ENCODE measurements around the gene NEGR1. TPM values are rescaled to one million over a fixed set of nuclear protein-coding genes. Genes with fewer than 3 reads are reported as not detected.

NEGR1 gene
- total RNA-seq, 1 experiment from 2014 or later, result 0.05 TPM

- Histone ChIP-seq H3K79me2 (ENCODE audit: insufficient read depth, low read length) (no peaks in the 10 kb centered on the region), H3K4me1 (ENCODE audit: control insufficient read depth in 1 of 2, insufficient read depth in 2 of 2, low read length in 2 of 2) (no peaks in the 10 kb centered on the region), H3K4me3 (replicated peaks in 1 of 2; ENCODE audit: low read depth in 1 of 2, low read length in 2 of 2) (no peak overlapping the region), H3K4me2 (ENCODE audit: low read length) (no peak overlapping the region), H3K27ac (ENCODE audit: low read depth, low read length) (no peak overlapping the region), H3K27me3 (ENCODE audit: insufficient read depth, low read length) (no peaks in the 10 kb centered on the region), H4K20me1 (ENCODE audit: insufficient read depth) (no peaks in the 10 kb centered on the region), H3K36me3 (ENCODE audit: control insufficient read depth in 1 of 2, insufficient read depth in 2 of 2, low read length in 2 of 2) (no peaks in the 10 kb centered on the region), H3K9me2 (ENCODE audit: insufficient read depth) (no peaks in the 10 kb centered on the region), H3K9me3 (ENCODE audit: control insufficient read depth in 1 of 2, insufficient read depth in 1 of 2, low read depth in 1 of 2, low read length in 2 of 2) (peaks cover 0 to 16% of the 10 kb centered on the region in 2 experiments; a peak in 1 of 4 replicates), H2AFZ (ENCODE audit: low read depth, low read length, poor library complexity, severe bottlenecking) (no peak overlapping the region), H3K9ac (ENCODE audit: low read length) (no peak overlapping the region)
- ChIA-PET POLR2A (no interaction called here), RAD21 (ENCODE audit: low non-redundant PET in 1 of 2, low total read pairs in 2 of 2, uncharacterized antibody in 2 of 2, unreplicated experiment in 2 of 2) (no interaction called here), CTCF (no interaction called here)
- intact Hi-C loops (cut with micrococcal nuclease), result no loop called here
- DNase-seq (ENCODE audit: low read depth, low spot score), result no peak
- TF ChIP-seq JUND (IDR thresholded peaks at IDR 0.05) (no peak), EZH2 (IDR thresholded peaks at IDR 0.05) (no peak), SRF (IDR thresholded peaks at IDR 0.05; ENCODE audit: low read depth) (no peak), CEBPB (IDR thresholded peaks at IDR 0.05; ENCODE audit: low read depth) (no peak), EZH2phosphoT487 (IDR thresholded peaks at IDR 0.05; ENCODE audit: borderline replicate concordance) (no peak), SP1 (IDR thresholded peaks at IDR 0.05; ENCODE audit: low read depth) (no peak), YY1 (IDR thresholded peaks at IDR 0.05; ENCODE audit: extremely low read depth, insufficient replicate concordance, low read depth, low read length) (no peak)
- TF ChIP-seq, protein P1, sequence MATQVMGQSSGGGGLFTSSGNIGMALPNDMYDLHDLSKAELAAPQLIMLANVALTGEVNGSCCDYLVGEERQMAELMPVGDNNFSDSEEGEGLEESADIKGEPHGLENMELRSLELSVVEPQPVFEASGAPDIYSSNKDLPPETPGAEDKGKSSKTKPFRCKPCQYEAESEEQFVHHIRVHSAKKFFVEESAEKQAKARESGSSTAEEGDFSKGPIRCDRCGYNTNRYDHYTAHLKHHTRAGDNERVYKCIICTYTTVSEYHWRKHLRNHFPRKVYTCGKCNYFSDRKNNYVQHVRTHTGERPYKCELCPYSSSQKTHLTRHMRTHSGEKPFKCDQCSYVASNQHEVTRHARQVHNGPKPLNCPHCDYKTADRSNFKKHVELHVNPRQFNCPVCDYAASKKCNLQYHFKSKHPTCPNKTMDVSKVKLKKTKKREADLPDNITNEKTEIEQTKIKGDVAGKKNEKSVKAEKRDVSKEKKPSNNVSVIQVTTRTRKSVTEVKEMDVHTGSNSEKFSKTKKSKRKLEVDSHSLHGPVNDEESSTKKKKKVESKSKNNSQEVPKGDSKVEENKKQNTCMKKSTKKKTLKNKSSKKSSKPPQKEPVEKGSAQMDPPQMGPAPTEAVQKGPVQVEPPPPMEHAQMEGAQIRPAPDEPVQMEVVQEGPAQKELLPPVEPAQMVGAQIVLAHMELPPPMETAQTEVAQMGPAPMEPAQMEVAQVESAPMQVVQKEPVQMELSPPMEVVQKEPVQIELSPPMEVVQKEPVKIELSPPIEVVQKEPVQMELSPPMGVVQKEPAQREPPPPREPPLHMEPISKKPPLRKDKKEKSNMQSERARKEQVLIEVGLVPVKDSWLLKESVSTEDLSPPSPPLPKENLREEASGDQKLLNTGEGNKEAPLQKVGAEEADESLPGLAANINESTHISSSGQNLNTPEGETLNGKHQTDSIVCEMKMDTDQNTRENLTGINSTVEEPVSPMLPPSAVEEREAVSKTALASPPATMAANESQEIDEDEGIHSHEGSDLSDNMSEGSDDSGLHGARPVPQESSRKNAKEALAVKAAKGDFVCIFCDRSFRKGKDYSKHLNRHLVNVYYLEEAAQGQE (IDR thresholded peaks at IDR 0.05; ENCODE audit: low read depth), result no peak
- no TSS peak for BruUV-seq (replicated peaks)
- no peak for ATAC-seq
Observed at GRCh38 chr1:71438626-71439025, 843.7 kb downstream of the NEGR1 start.
